HEK293 (cell line): Measurements from ENCODE around the gene TMEM181.

Experiments used
- CTCF ChIA-PET: fragments of 350-600 bp; formaldehyde crosslinking; extraction: SDS; loops from one replicate; lab custom pipeline; 2021; ENCODE audit warnings: antibody characterized with exemption; lab: Yijun Ruan, JAX
- POLR2A ChIA-PET: fragments of 300-600 bp; formaldehyde crosslinking; extraction: SDS; loops from one replicate; lab custom pipeline; 2020; ENCODE audit warnings: antibody characterized with exemption, inconsistent platforms; lab: Yijun Ruan, JAX
- H3K27ac ChIP-seq: fragments of 200-500 bp; sonication (Bioruptor generic); 2 replicates; pipeline ENCODE4 v1.5.1; 2014; ENCODE audit warnings: low read depth, low read length, control low read depth, inconsistent platforms; ENCODE audit errors: extremely low read depth
- H3K36me3 ChIP-seq, 2 experiments: fragments of 200-500 bp in 1 of 2; sonication (Bioruptor generic) in 1 of 2; 1 replicate in 1 of 2; 2 replicates in 1 of 2; pipeline ENCODE4 v1.5.1; 2014 to 2017; ENCODE audit warnings: inconsistent platforms in 2 of 2, low read length in 2 of 2; ENCODE audit not compliant: control insufficient read depth in 2 of 2, insufficient read depth in 1 of 2
- H3K4me1 ChIP-seq: fragments of 200-500 bp; sonication (Bioruptor generic); 2 replicates; pipeline ENCODE4 v1.5.1; 2014; ENCODE audit warnings: mild to moderate bottlenecking, low read length, inconsistent platforms; ENCODE audit not compliant: control insufficient read depth, insufficient read depth
- H3K4me3 ChIP-seq: 2 replicates; pipeline ENCODE4 v1.5.1; 2011; ENCODE audit warnings: low read depth, mild to moderate bottlenecking, control low read depth, low read length, moderate library complexity
- H3K9me3 ChIP-seq: fragments of 200-500 bp; sonication (Bioruptor generic); 2 replicates; pipeline ENCODE4 v1.5.1; 2014; ENCODE audit warnings: low read depth, low read length, inconsistent platforms; ENCODE audit not compliant: control insufficient read depth, insufficient read depth
- EGR2 ChIP-seq: fragments of 450-650 bp; formaldehyde crosslinking; IDR thresholded peaks from 2 replicates; pipeline ENCODE4 v1.5.1; 2016; ENCODE audit warnings: low read depth, missing biosample characterization, missing genetic modification characterization
- GLI4 ChIP-seq: fragments of 450-650 bp; formaldehyde crosslinking; IDR thresholded peaks from 2 replicates; pipeline ENCODE4 v1.5.1; 2016; ENCODE audit warnings: missing biosample characterization, missing genetic modification characterization
- GLIS2 ChIP-seq: fragments of 450-650 bp; formaldehyde crosslinking; IDR thresholded peaks from 2 replicates; pipeline ENCODE4 v1.5.1; 2016; ENCODE audit warnings: missing biosample characterization, missing genetic modification characterization
- OSR2 ChIP-seq: fragments of 450-650 bp; formaldehyde crosslinking; IDR thresholded peaks from 2 replicates; pipeline ENCODE4 v1.5.1; 2016; ENCODE audit warnings: missing biosample characterization, missing genetic modification characterization
- SCRT2 ChIP-seq: fragments of 450-650 bp; formaldehyde crosslinking; IDR thresholded peaks from 2 replicates; pipeline ENCODE4 v1.5.1; 2016; ENCODE audit warnings: missing biosample characterization, missing genetic modification characterization
- SP2 ChIP-seq: fragments of 450-650 bp; formaldehyde crosslinking; IDR thresholded peaks from 2 replicates; pipeline ENCODE4 v1.5.1; 2016; ENCODE audit warnings: missing biosample characterization, missing genetic modification characterization
- ZBTB21 ChIP-seq: fragments of 450-650 bp; formaldehyde crosslinking; IDR thresholded peaks from 2 replicates; pipeline ENCODE4 v1.5.1; 2017; ENCODE audit warnings: missing biosample characterization, missing genetic modification characterization
- ZFHX2 ChIP-seq: fragments of 450-650 bp; formaldehyde crosslinking; conservative IDR thresholded peaks from 2 replicates; pipeline ENCODE4 v1.5.1; 2016; ENCODE audit warnings: missing biosample characterization, missing genetic modification characterization
- ZFP3 ChIP-seq: fragments of 450-650 bp; formaldehyde crosslinking; IDR thresholded peaks from 2 replicates; pipeline ENCODE4 v1.5.1; 2016; ENCODE audit warnings: low read depth, missing biosample characterization, missing genetic modification characterization
- ZIC2 ChIP-seq: fragments of 450-650 bp; formaldehyde crosslinking; IDR thresholded peaks from 2 replicates; pipeline ENCODE4 v1.5.1; 2016; ENCODE audit warnings: missing biosample characterization, missing genetic modification characterization
- ZNF114 ChIP-seq: fragments of 450-650 bp; formaldehyde crosslinking; IDR thresholded peaks from 2 replicates; pipeline ENCODE4 v1.5.0; 2017; ENCODE audit warnings: missing biosample characterization, missing genetic modification characterization
- ZNF292 ChIP-seq: fragments of 450-650 bp; formaldehyde crosslinking; IDR thresholded peaks from 2 replicates; pipeline ENCODE4 v1.5.1; 2016; ENCODE audit warnings: low read depth, missing biosample characterization, missing genetic modification characterization, borderline replicate concordance
- ZNF324 ChIP-seq: fragments of 450-650 bp; formaldehyde crosslinking; IDR thresholded peaks from 2 replicates; pipeline ENCODE4 v1.5.1; 2016; ENCODE audit warnings: missing biosample characterization, missing genetic modification characterization
- ZNF335 ChIP-seq: fragments of 450-650 bp; formaldehyde crosslinking; conservative IDR thresholded peaks from 2 replicates; pipeline ENCODE4 v1.5.1; 2016; ENCODE audit warnings: missing biosample characterization, missing genetic modification characterization
- ZNF350 ChIP-seq: fragments of 450-650 bp; formaldehyde crosslinking; IDR thresholded peaks from 2 replicates; pipeline ENCODE4 v1.5.0; 2017; ENCODE audit warnings: missing biosample characterization, mild to moderate bottlenecking, missing genetic modification characterization
- ZNF366 ChIP-seq: fragments of 450-650 bp; formaldehyde crosslinking; conservative IDR thresholded peaks from 2 replicates; pipeline ENCODE4 v1.5.1; 2016; ENCODE audit warnings: missing biosample characterization, missing genetic modification characterization
- ZNF404 ChIP-seq: fragments of 450-650 bp; formaldehyde crosslinking; IDR thresholded peaks from 2 replicates; pipeline ENCODE4 v1.5.1; 2017; ENCODE audit warnings: missing biosample characterization, missing genetic modification characterization
- ZNF416 ChIP-seq: fragments of 450-650 bp; formaldehyde crosslinking; IDR thresholded peaks from 2 replicates; pipeline ENCODE4 v1.5.1; 2016; ENCODE audit warnings: missing biosample characterization, missing genetic modification characterization
- ZNF521 ChIP-seq: fragments of 450-650 bp; formaldehyde crosslinking; IDR thresholded peaks from 2 replicates; pipeline ENCODE4 v1.5.1; 2017; ENCODE audit warnings: missing biosample characterization, mild to moderate bottlenecking, missing genetic modification characterization
- ZNF610 ChIP-seq: fragments of 450-650 bp; formaldehyde crosslinking; IDR thresholded peaks from 2 replicates; pipeline ENCODE4 v1.5.1; 2016; ENCODE audit warnings: missing biosample characterization, missing genetic modification characterization, borderline replicate concordance
- ZNF621 ChIP-seq: fragments of 450-650 bp; formaldehyde crosslinking; IDR thresholded peaks from 2 replicates; pipeline ENCODE4 v1.5.1; 2017; ENCODE audit warnings: missing biosample characterization, missing genetic modification characterization
- ZNF701 ChIP-seq: fragments of 450-650 bp; formaldehyde crosslinking; IDR thresholded peaks from 2 replicates; pipeline ENCODE4 v1.5.1; 2016; ENCODE audit warnings: missing biosample characterization, missing genetic modification characterization
- TF ChIP-seq, protein P1 (sequence below): fragments of 450-650 bp; formaldehyde crosslinking; IDR thresholded peaks from 2 replicates; pipeline ENCODE4; 2016; ENCODE audit warnings: missing biosample characterization, missing genetic modification characterization
- TF ChIP-seq, protein P2 (sequence below): fragments of 450-650 bp; formaldehyde crosslinking; IDR thresholded peaks from 2 replicates; pipeline ENCODE4 v1.5.1; 2017; ENCODE audit warnings: missing biosample characterization, missing genetic modification characterization

The TMEM181 gene

GRCh38 chr6:158545043-158545966 is 14.6 kb upstream of the TMEM181 start:
- TF ChIP-seq ZFHX2 (tag by site-specific recombination) (peak; percentile 71), EGR2 (tag by site-specific recombination) (peak; percentile 69), GLI4 (tag by site-specific recombination) (no peak)
- Histone ChIP-seq H3K4me1 (no peaks in the 10 kb centered on the region), H3K36me3 (no peaks in the 10 kb centered on the region), H3K27ac (no peak overlapping the region), H3K9me3 (no peaks in the 10 kb centered on the region), H3K4me3 (no peak overlapping the region)
- POLR2A ChIA-PET = interaction anchor here (0.8 kb wide), 1 partner anchor 14 kb away, joined by 3 read pairs; no protein-coding TSS in a partner anchor
- CTCF ChIA-PET = interaction anchor here (0.5 to 0.9 kb wide), 4 partner anchors 14 to 322 kb away, joined by 3 to 4 read pairs (median 3); partner anchors contain the start of gene TMEM181

GRCh38 chr6:158548418-158549161 is 11.3 kb upstream of the TMEM181 start:
- Histone ChIP-seq H3K36me3 (no peaks in the 10 kb centered on the region), H3K4me1 (peaks cover 5% of the 10 kb centered on the region; the same call in 1 of the 2 replicates), H3K9me3 (no peaks in the 10 kb centered on the region), H3K4me3 (no peak overlapping the region), H3K27ac (no peak overlapping the region)
- POLR2A ChIA-PET = no interaction called here
- TF ChIP-seq GLIS2 (tag by site-specific recombination) (no peak), ZIC2 (tag by site-specific recombination) (peak; percentile 13; the same call in 1 of the 2 replicates)
- CTCF ChIA-PET = interaction anchor here (0.6 to 1.0 kb wide), 3 partner anchors 49 to 561 kb away, joined by 3 to 4 read pairs (median 3); no protein-coding TSS in a partner anchor

DNA sequence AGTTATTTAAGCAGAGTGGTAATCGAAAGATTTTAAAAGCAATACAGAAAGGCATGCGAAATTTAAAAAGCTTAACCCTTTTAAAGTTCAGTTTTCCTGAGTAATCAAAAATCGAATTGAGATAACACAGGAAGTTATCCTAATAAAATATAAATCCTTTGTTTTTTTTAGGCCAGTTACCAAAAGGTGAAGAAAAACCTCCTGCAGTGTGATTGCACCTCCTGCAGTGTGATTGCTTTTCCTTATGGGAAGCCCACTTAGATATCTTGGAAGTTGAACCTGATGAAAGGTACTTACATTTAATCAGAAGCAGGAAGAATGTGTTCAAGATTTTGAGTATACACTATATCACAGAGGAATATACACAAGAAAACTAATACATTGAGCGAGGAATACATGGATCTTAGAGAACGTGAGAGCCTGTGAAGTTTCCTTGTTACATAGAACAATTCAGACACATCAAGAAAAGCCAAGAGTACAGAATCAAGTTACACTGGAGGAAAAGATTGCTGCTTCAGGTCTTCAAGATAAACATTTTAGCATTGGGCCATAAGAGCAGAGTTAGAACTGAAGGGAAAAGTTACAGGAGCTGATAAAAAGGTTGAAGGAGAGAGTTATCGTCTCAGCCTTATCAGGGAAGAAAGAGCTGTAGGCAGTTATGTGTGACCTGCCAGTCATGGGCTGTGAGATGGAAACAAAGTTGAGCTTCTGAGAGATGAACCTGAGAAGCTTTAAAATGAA is 7.7 kb upstream of the TMEM181 start:
- POLR2A ChIA-PET = no interaction called here
- CTCF ChIA-PET = interaction anchor here (0.6 to 1.4 kb wide), 7 partner anchors 50 to 347 kb away, joined by 3 to 5 read pairs (median 4); no protein-coding TSS in a partner anchor
- TF ChIP-seq ZNF366 (tag by site-specific recombination) = no peak
- TF ChIP-seq ZNF324 (tag by site-specific recombination) = no peak
- TF ChIP-seq OSR2 (tag by site-specific recombination) = peak; percentile 56
- TF ChIP-seq SCRT2 = no peak
- TF ChIP-seq ZBTB21 (tag by site-specific recombination) = no peak
- no peak for TF ChIP-seq ZNF404 (tag by site-specific recombination)
- TF ChIP-seq ZNF610 = no peak
- TF ChIP-seq, protein P1, sequence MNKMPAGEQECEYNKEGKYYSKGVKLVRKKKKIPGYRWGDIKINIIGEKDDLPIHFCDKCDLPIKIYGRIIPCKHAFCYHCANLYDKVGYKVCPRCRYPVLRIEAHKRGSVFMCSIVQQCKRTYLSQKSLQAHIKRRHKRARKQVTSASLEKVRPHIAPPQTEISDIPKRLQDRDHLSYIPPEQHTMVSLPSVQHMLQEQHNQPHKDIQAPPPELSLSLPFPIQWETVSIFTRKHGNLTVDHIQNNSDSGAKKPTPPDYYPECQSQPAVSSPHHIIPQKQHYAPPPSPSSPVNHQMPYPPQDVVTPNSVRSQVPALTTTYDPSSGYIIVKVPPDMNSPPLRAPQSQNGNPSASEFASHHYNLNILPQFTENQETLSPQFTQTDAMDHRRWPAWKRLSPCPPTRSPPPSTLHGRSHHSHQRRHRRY (tag by site-specific recombination) = no peak
- TF ChIP-seq, protein P2, sequence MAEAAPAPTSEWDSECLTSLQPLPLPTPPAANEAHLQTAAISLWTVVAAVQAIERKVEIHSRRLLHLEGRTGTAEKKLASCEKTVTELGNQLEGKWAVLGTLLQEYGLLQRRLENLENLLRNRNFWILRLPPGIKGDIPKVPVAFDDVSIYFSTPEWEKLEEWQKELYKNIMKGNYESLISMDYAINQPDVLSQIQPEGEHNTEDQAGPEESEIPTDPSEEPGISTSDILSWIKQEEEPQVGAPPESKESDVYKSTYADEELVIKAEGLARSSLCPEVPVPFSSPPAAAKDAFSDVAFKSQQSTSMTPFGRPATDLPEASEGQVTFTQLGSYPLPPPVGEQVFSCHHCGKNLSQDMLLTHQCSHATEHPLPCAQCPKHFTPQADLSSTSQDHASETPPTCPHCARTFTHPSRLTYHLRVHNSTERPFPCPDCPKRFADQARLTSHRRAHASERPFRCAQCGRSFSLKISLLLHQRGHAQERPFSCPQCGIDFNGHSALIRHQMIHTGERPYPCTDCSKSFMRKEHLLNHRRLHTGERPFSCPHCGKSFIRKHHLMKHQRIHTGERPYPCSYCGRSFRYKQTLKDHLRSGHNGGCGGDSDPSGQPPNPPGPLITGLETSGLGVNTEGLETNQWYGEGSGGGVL = no peak
- no peak for TF ChIP-seq ZNF621
- no peak for TF ChIP-seq ZNF521 (tag by site-specific recombination)
- no peak for TF ChIP-seq ZNF416 (tag by site-specific recombination)
- no peak for TF ChIP-seq ZFP3 (tag by site-specific recombination)
- TF ChIP-seq ZNF292 (tag by site-specific recombination) = no peak
- TF ChIP-seq ZNF701 (tag by site-specific recombination) = no peak
- TF ChIP-seq SP2 (tag by site-specific recombination) = no peak
- TF ChIP-seq ZNF114 (tag by site-specific recombination) = no peak
- no peak for TF ChIP-seq ZNF350 (tag by site-specific recombination)
- TF ChIP-seq ZNF335 (tag by site-specific recombination) = peak; percentile 30; the same call in 1 of the 2 replicates

More for the DNA sequence above, 7.7 kb upstream of the TMEM181 start:
- Histone ChIP-seq H3K27ac (no peak overlapping the region; the same call in 1 of the 2 replicates), H3K4me3 (no peak overlapping the region), H3K9me3 (no peaks in the 10 kb centered on the region), H3K36me3 (no peaks in the 10 kb centered on the region), H3K4me1 (peaks cover 15% of the 10 kb centered on the region)
